GM21367 (cell line): ENCODE results near the gene TBC1D32.
"Not testable (repeated sequence)": the region's sequence is repeated elsewhere in the genome, so short reads cannot be mapped to it uniquely, and the experiment has no call there.

Experiments
- ATAC-seq: cut with Tn5 transposase; IDR thresholded peaks from one replicate; pipeline ENCODE4 v1.9.1; 2021; ENCODE audit not compliant: unreplicated experiment

The TBC1D32 gene

DNA sequence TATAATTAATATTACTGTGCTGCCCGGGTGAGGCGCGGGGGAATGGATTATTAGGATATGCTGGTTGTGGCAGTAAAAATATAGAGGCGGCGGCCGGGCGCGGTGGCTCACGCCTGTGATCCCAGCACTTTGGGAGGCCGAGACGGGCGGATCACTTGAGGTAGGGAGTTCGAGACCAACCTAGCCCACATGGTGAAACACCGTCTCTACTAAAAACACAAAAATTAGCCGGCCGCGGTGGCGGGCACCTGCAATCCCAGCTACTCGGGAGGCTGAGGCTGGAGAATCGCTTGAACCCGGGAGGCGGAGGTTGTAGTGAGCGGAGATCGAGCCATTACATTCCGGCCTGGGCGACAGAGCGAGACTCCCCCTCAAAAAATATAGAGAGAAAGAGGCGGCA, 586 bp downstream of the TBC1D32 start:
- not testable (repeated sequence) for ATAC-seq

DNA sequence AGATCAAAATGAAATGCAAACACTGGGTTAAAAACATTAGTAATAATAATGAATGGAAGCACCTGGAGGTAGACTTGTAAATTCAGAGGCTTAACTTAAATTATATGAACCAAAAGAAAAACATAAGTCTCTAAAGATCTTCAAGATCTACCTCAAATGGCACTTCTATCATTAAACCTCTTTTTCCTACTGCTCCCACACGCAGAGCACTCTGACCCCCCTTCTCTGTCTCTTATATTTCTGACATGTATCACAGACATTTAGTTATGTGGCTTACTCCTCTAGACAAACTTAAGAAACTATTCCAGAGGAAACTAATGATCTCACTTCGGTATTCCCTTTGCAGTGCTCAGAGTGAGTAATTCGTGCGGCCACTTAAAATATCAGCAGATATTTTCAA, 1.1 kb downstream of the TBC1D32 start:
- ATAC-seq = no peak

DNA sequence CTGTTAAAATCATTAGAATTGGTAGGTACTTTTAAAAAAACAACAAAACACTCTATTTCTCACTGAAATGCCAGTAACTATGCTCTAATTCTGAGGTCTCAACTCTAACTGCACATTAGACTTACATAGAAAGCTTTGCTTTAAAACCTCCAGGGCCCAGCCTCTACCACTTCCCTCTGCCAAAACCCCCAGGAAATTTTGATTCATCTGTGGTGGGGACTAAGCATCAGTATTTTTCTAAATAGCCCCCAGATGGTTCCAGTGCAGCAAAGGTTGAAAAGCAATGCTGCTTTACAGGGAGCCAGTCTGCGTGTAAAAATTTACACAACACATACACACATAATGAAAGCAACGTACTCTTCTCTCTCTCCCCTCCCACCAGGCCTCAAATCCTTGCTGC, 3.8 kb downstream of the TBC1D32 start:
- ATAC-seq = no peak

GRCh38 chr6:121321282-121321681, 13.0 kb downstream of the TBC1D32 start:
- no peak for ATAC-seq

DNA sequence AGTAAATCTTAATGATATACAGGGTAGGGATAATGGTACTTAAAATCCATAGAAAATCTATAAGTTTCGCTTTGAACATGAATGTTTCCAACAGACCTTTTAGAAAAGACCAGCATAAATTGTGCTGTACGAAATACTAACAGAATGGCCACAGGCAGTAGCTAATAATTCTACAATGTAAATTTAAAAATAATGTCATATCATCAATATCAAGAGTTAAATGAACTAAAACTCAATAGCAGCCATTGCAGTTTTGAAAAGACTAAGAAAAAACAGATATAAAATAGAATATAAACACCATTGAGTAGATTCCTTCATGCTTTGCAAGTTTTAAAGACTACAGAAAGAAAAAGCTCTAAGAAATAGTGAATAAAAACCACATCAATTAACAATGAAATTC, 14.7 kb downstream of the TBC1D32 start:
- no peak for ATAC-seq

DNA sequence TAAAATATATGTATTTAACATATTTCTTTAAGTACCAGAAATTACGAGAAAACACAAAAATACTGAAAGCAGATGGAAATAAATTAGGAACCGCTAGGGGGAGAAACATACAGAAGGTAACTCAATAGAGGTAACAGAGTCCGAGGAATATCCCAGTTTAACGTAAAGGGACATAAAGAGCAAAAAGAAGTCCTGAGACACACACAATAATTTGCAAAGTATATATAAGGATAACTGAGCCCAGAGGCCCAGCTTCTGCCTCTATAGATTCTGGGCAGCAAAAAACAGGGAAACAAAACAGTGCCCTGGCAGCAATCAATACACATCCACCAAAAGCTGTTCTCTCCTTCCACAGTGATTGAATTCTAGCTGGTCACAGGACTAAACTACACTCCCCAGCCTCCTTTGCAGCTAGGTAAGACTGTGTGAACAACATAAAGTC, 15.1 kb downstream of the TBC1D32 start:
- ATAC-seq = no peak

DNA sequence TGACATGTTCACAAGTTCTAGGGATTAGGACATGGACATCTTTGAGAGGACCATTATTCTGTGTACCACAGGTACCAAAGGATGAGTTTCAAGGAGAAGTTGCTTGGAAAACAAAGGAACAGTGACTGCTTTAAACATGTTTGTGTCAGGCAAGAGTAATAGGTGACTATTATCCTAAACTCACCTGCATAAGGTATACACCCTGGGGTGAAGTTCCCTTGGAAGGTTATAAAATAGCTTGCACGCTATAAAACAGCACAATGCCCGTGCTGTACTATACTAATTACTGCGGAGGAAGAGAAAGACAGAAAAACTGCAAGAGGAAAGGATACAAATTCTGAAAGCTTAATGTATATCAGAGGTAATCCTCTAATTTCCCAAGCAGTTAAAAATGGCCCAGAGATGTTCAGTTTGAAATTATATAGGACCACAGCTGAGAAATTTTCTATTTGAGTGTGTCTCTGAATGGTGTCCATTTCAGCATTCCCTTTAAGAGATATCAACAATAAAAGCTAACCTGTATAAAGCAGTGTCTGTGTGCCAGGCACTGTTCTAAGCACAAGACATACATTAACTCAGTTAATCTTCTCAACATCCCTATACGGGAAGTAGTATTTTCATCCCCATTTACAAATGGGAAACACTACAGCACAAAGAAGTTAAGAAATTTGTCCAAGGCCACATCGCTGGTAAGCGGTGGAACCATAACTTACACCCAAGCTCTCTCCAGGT, 19.7 kb downstream of the TBC1D32 start:
- ATAC-seq = no peak

GRCh38 chr6:121311814-121312213, 22.5 kb downstream of the TBC1D32 start:
- ATAC-seq = not testable (repeated sequence)

GRCh38 chr6:121310495-121310894, 23.8 kb downstream of the TBC1D32 start:
- ATAC-seq = no peak

DNA sequence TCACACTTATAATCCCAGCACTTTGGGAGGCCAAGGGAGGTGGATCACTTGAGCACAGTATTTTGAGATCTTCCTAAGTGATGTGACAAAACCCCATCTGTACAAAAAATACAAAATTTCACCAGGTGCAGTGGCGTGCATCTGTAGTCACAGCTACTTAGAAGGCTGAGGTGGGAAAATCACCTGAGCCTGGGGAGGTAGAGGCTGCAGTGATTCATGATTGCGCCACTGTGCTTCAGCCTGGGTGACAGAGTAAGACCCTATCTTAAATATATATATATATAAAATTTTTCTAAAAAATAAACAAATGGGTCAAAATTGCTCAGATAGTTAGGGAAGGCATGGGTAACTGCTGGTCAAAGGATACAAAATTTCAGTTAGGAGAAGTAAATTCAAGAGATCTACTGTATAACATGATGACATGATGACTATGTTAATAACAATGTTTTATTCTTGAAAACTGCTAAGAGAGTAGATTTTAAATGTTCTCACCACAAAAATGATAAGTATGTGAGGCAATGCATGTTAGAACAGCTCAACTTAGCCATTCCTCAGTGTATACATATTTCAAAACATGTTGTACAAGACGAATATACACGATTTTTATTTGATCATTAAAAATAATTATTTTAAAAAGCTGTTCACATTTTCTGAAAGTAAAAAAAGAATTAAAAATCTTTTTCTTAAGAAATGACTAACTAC, 24.4 kb downstream of the TBC1D32 start:
- ATAC-seq = no peak

GRCh38 chr6:121305957-121306607, 28.2 kb downstream of the TBC1D32 start:
- peak; percentile 85 for ATAC-seq

- ATAC-seq = peak; percentile 79
Observed at GRCh38 chr6:121302882-121303281, 31.4 kb downstream of the TBC1D32 start.

DNA sequence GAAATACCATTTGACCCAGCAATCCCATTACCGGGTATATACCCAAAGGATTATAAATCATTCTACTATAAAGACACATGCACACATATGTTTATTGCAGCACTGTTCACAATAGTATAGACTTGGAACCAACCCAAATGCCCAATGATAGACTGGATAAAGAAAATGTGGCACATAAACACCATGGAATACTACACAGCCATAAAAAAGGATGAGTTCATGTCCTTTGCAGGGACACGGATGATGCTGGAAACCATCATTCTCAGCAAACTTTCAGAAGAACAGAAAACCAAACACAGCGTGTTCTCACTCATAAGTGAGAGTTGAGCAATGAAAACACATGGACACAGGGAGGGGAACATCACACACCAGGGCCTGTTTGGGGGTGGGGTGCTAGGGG, 33.1 kb downstream of the TBC1D32 start:
- ATAC-seq = not testable (repeated sequence)

- no peak for ATAC-seq
Observed at GRCh38 chr6:121297694-121298093, 36.6 kb downstream of the TBC1D32 start.

- ATAC-seq = no peak
Observed at GRCh38 chr6:121285041-121285440, 49.2 kb downstream of the TBC1D32 start.

DNA sequence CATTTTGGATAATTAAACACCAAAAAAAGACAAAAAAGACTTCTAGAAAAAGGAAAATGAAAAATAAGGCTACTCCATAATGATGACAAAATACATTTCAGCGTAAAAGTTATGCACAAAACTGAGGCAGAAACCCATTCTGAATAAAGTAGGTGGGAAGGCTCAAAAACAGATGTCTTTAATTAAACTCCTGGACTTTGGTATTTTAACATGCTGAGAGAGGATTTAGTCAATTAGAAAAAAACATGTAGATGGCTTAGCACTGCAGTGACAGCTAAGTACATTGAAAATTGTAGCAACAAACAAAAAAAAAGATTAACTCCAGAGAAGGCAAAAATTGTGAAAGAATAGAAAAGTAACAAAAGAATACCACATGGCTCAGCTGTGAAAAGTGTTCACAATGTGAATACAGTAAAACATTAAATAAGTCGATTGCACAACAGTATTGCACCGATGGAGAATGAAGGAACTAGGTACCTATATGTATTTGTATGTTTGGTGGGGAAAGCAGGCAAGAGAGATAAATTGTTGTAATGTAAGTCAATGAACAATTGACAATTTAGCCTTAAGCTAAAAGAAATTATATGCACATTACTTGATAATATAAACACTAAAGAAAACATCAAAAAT, 59.5 kb downstream of the TBC1D32 start:
- no peak for ATAC-seq

- no peak for ATAC-seq
Observed at GRCh38 chr6:121263742-121264141, 70.5 kb downstream of the TBC1D32 start.

- no peak for ATAC-seq
Observed at GRCh38 chr6:121260651-121261102, 73.6 kb downstream of the TBC1D32 start.

- peak; percentile 55 for ATAC-seq
Observed at GRCh38 chr6:121247386-121247785, 86.9 kb downstream of the TBC1D32 start.

DNA sequence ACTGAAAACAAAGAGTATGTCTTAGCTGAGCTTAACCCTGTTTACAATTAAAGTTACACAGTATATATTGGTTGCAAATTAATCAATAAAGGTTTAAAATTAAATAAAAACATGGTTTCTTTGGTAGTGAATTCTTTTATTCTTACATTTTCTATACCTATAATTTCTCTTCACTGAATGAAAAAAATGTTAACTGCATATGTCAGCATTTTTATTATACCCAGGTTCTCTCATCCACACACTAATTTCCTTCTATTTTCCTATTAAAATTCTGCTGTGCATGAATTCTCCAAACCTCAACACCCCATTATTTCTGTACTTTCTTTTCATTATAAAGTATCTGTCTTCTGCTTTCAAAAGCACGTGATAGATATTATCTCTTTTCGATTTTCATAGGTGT, 91.9 kb downstream of the TBC1D32 start:
- ATAC-seq = no peak

- no peak for ATAC-seq
Observed at GRCh38 chr6:121237859-121238258, 96.4 kb downstream of the TBC1D32 start.
